CD4-positive, alpha-beta T cell treated with Interleukin-21 for 1 hour (primary cell): ENCODE data around the gene TRAPPC2.
A peak's percentile ranks its signal among the peaks of the same experiment; 100 is the strongest.
"Not testable (repeated sequence)": the region's sequence is repeated elsewhere in the genome, so short reads cannot be mapped to it uniquely, and the experiment has no call there.

ENCODE experiments used
- DNase-seq: peaks from one replicate; pipeline ENCODE4 v3.0.0-alpha.2; 2020

Gene TRAPPC2

GRCh38 chrX:13742397-13743176, 8.2 kb upstream of the TRAPPC2 start:
- peak; percentile 79 for DNase-seq

- no peak for DNase-seq
Observed at GRCh38 chrX:13741695-13742094, 7.3 kb upstream of the TRAPPC2 start.

GRCh38 chrX:13733506-13733905, 914 bp downstream of the TRAPPC2 start:
- DNase-seq = no peak

GRCh38 chrX:13732246-13733067, 2.0 kb downstream of the TRAPPC2 start:
- DNase-seq = no peak

GRCh38 chrX:13730523-13730922, 3.9 kb downstream of the TRAPPC2 start:
- DNase-seq = not testable (repeated sequence)

- not testable (repeated sequence) for DNase-seq
Observed at GRCh38 chrX:13726583-13726982, 7.8 kb downstream of the TRAPPC2 start.

GRCh38 chrX:13724878-13725277, 9.5 kb downstream of the TRAPPC2 start:
- DNase-seq = peak; percentile 73

GRCh38 chrX:13721819-13722519, 12.5 kb downstream of the TRAPPC2 start:
- DNase-seq = no peak

GRCh38 chrX:13721371-13721770, 13.0 kb downstream of the TRAPPC2 start:
- DNase-seq = no peak

GRCh38 chrX:13719192-13719856, 15.1 kb downstream of the TRAPPC2 start:
- DNase-seq = peak; percentile 48

GRCh38 chrX:13717700-13718472, 16.5 kb downstream of the TRAPPC2 start:
- no peak for DNase-seq

GRCh38 chrX:13716905-13717304, 17.5 kb downstream of the TRAPPC2 start:
- peak; percentile 70 for DNase-seq

- DNase-seq = peak; percentile 32
Observed at GRCh38 chrX:13716455-13716854, 18.0 kb downstream of the TRAPPC2 start.

- no peak for DNase-seq
Observed at GRCh38 chrX:13711141-13711540, 23.3 kb downstream of the TRAPPC2 start.

GRCh38 chrX:13703589-13703988, 30.8 kb downstream of the TRAPPC2 start:
- DNase-seq = no peak

GRCh38 chrX:13703135-13703534, 31.3 kb downstream of the TRAPPC2 start:
- DNase-seq = no peak

GRCh38 chrX:13702111-13702789, 32.2 kb downstream of the TRAPPC2 start:
- DNase-seq = no peak

GRCh38 chrX:13700380-13700779, 34.0 kb downstream of the TRAPPC2 start:
- no peak for DNase-seq

GRCh38 chrX:13699183-13699826, 35.1 kb downstream of the TRAPPC2 start:
- no peak for DNase-seq

- DNase-seq = no peak
Observed at GRCh38 chrX:13698432-13698831, 36.0 kb downstream of the TRAPPC2 start.

- DNase-seq = no peak
Observed at GRCh38 chrX:13697976-13698375, 36.4 kb downstream of the TRAPPC2 start.
